Osteoblast (primary cell): ENCODE measurements around the gene GAK. TPM values are rescaled to one million over a fixed set of nuclear protein-coding genes. Genes with fewer than 3 reads are reported as not detected.
"Not testable (repeated sequence)": the region's sequence is repeated elsewhere in the genome, so short reads cannot be mapped to it uniquely, and the experiment has no call there.

Experiments used
- DNase-seq: peaks from one replicate; pipeline ENCODE4 v3.0.0; 2011; ENCODE audit warnings: low spot score, mixed read lengths; ENCODE audit not compliant: insufficient read length; ENCODE audit errors: missing footprints
- H2AFZ ChIP-seq: 2 replicates; pipeline ENCODE4 v1.6.0; 2011; ENCODE audit warnings: mild to moderate bottlenecking, low read length
- H3K27ac ChIP-seq: 2 replicates; pipeline ENCODE4 v1.5.1; 2011; ENCODE audit warnings: mild to moderate bottlenecking, low read depth, low read length, moderate library complexity
- H3K27me3 ChIP-seq: 2 replicates; pipeline ENCODE4 v1.6.0; 2012; ENCODE audit warnings: mild to moderate bottlenecking, control low read depth, inconsistent platforms, low read length, moderate library complexity; ENCODE audit not compliant: insufficient read depth
- H3K36me3 ChIP-seq: 2 replicates; pipeline ENCODE4 v1.5.1; 2011; ENCODE audit warnings: mild to moderate bottlenecking, low read length, control low read depth, moderate library complexity; ENCODE audit not compliant: insufficient read depth
- H3K4me1 ChIP-seq: 2 replicates; pipeline ENCODE4 v1.5.1; 2011; ENCODE audit warnings: mild to moderate bottlenecking, low read length, control low read depth, moderate library complexity; ENCODE audit not compliant: insufficient read depth
- H3K4me2 ChIP-seq: 2 replicates; pipeline ENCODE4 v1.6.0; 2011; ENCODE audit warnings: mild to moderate bottlenecking, low read length; ENCODE audit not compliant: insufficient read depth
- H3K4me3 ChIP-seq: fragments of 200-600 bp; sonication (generic); 3 replicates; pipeline ENCODE4 v1.5.1; 2012; ENCODE audit warnings: mild to moderate bottlenecking, low read length, inconsistent platforms; ENCODE audit not compliant: insufficient read depth
- H3K79me2 ChIP-seq: 2 replicates; pipeline ENCODE4 v1.6.0; 2012; ENCODE audit warnings: mild to moderate bottlenecking, low read length, control low read depth, inconsistent platforms; ENCODE audit not compliant: insufficient read depth
- H3K9me3 ChIP-seq: 2 replicates; pipeline ENCODE4 v1.5.1; 2011; ENCODE audit warnings: low read depth, low read length, control low read depth
- H4K20me1 ChIP-seq: 2 replicates; pipeline ENCODE4 v1.6.0; 2012; ENCODE audit warnings: mild to moderate bottlenecking, low read length, control low read depth; ENCODE audit not compliant: insufficient read depth
- CTCF ChIP-seq: IDR thresholded peaks from 2 replicates; pipeline ENCODE4 v1.5.1; 2011; ENCODE audit warnings: mild to moderate bottlenecking, low read depth, low read length, moderate library complexity; ENCODE audit errors: extremely low read depth
- total RNA-seq: library from RNA; depleted of rRNA; stranded (reverse); fragments of >200 nt; gene quantifications from 2 replicates; pipeline ENCODE4 v1.2.3, GENCODE V29; 2012

Gene GAK
- total RNA-seq, 1 donor = 48.9 TPM

GRCh38 chr4:921830-922331 is 10.2 kb downstream of the GAK start:
- Histone ChIP-seq H3K9me3 (no peaks in the 10 kb centered on the region), H4K20me1 (peaks cover 70% of the 10 kb centered on the region), H3K27me3 (no peaks in the 10 kb centered on the region), H2AFZ (no peak overlapping the region), H3K79me2 (peaks cover 96% of the 10 kb centered on the region), H3K27ac (no peak overlapping the region), H3K4me3 (no peak overlapping the region), H3K36me3 (peaks cover 9% of the 10 kb centered on the region), H3K4me2 (no peak overlapping the region), H3K4me1 (no peaks in the 10 kb centered on the region)
- no peak for TF ChIP-seq CTCF
- DNase-seq = peak; percentile 34

GRCh38 chr4:919004-919680 is 13.0 kb downstream of the GAK start:
- not testable (repeated sequence) for H2AFZ ChIP-seq, H3K4me3 ChIP-seq, H3K27ac ChIP-seq, H3K36me3 ChIP-seq, H3K4me1 ChIP-seq, H3K4me2 ChIP-seq, H3K9me3 ChIP-seq, H3K27me3 ChIP-seq
- Histone ChIP-seq H3K79me2 (peaks cover 99% of the 10 kb centered on the region), H4K20me1 (peaks cover 61% of the 10 kb centered on the region)
- peak; percentile 58 for DNase-seq

DNA sequence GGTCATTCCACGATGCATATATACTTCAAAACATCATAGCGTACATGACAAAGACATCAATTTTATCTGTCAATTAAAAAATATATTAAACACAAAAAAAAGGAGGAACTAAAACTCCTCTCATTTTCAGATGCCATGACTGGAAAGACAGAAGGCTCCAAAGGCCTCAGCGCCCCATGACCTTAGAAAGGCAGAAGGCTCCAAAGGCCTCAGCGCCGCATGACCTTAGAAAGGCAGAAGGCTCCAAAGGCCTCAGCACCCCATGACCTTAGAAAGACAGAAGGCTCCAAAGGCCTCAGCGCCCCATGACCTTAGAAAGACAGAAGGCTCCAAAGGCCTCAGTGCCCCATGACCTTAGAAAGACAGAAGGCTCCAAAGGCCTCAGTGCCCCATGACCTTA is 13.5 kb downstream of the GAK start:
- H3K4me3 ChIP-seq, H3K27ac ChIP-seq, H3K27me3 ChIP-seq, H3K36me3 ChIP-seq, H3K4me2 ChIP-seq, DNase-seq, H3K4me1 ChIP-seq, H2AFZ ChIP-seq, H3K9me3 ChIP-seq: not testable (repeated sequence)
- H3K79me2 ChIP-seq = peaks cover 96% of the 10 kb centered on the region
- peaks cover 58% of the 10 kb centered on the region for H4K20me1 ChIP-seq

GRCh38 chr4:917992-918391 is 14.1 kb downstream of the GAK start:
- no peaks in the 10 kb centered on the region for H3K4me1 ChIP-seq
- no peak overlapping the region for H3K27ac ChIP-seq
- H3K27me3 ChIP-seq = no peaks in the 10 kb centered on the region
- no peak for TF ChIP-seq CTCF
- H3K4me3 ChIP-seq = no peak overlapping the region
- no peaks in the 10 kb centered on the region for H3K9me3 ChIP-seq
- peaks cover 58% of the 10 kb centered on the region for H4K20me1 ChIP-seq
- H3K36me3 ChIP-seq = peaks cover 5% of the 10 kb centered on the region
- peaks cover 96% of the 10 kb centered on the region for H3K79me2 ChIP-seq
- H2AFZ ChIP-seq = no peak overlapping the region
- DNase-seq = no peak
- H3K4me2 ChIP-seq = no peak overlapping the region

- Histone ChIP-seq H3K27me3 (no peaks in the 10 kb centered on the region), H3K9me3 (no peaks in the 10 kb centered on the region), H4K20me1 (peaks cover 57% of the 10 kb centered on the region), H3K36me3 (peaks cover under 1% of the 10 kb centered on the region), H3K4me2 (no peak overlapping the region), H2AFZ (no peak overlapping the region), H3K27ac (no peak overlapping the region), H3K79me2 (peaks cover 96% of the 10 kb centered on the region), H3K4me1 (no peaks in the 10 kb centered on the region), H3K4me3 (no peak overlapping the region)
- TF ChIP-seq CTCF = no peak
- DNase-seq = no peak
Measured at GRCh38 chr4:917466-917865, 14.7 kb downstream of the GAK start.
